Measurements from ENCODE around the gene PDCD1.

Gene PDCD1

DNA sequence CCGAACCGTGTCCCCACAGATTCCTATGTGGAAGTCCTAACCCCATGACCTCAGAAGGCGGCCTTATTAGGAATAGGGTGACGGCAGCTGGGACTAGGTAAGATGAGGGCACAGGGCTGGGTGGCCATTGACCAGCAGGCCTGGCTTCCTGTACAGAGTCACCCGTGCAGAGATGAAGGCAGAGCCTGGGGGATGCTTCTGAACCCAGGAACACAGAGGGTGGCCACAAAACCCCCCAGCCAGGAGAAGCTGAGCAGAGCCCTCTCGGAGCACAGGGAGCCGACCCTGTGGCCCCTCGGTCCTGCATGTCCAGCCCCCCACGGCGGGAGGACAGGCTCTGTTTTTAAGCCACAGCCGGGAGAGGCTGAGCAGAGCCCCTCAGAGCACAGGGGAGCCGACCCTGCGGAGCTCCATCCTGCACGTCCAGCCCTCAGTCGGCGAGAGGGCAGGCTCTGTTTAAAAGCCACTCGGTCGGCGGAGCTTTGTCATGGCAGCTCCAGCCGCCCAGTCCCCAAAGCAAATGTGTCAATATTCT, 2.7 kb downstream of the PDCD1 start:
- no peak for TF ChIP-seq EZH2phosphoT487 (IDR thresholded peaks at IDR 0.05; ENCODE audit: borderline replicate concordance)
- TF ChIP-seq, protein P1, sequence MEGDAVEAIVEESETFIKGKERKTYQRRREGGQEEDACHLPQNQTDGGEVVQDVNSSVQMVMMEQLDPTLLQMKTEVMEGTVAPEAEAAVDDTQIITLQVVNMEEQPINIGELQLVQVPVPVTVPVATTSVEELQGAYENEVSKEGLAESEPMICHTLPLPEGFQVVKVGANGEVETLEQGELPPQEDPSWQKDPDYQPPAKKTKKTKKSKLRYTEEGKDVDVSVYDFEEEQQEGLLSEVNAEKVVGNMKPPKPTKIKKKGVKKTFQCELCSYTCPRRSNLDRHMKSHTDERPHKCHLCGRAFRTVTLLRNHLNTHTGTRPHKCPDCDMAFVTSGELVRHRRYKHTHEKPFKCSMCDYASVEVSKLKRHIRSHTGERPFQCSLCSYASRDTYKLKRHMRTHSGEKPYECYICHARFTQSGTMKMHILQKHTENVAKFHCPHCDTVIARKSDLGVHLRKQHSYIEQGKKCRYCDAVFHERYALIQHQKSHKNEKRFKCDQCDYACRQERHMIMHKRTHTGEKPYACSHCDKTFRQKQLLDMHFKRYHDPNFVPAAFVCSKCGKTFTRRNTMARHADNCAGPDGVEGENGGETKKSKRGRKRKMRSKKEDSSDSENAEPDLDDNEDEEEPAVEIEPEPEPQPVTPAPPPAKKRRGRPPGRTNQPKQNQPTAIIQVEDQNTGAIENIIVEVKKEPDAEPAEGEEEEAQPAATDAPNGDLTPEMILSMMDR (conservative IDR thresholded peaks at IDR 0.05; ENCODE audit: low read length): no peak
- Histone ChIP-seq H3K27me3 (ENCODE audit: insufficient read depth, low read length, poor library complexity, severe bottlenecking) (no peaks in the 10 kb centered on the region), H3K4me1 (ENCODE audit: insufficient read depth, low read length, poor library complexity, severe bottlenecking) (peaks cover 18% of the 10 kb centered on the region), H3K79me2 (ENCODE audit: insufficient read depth, low read length) (no peaks in the 10 kb centered on the region), H3K36me3 (ENCODE audit: insufficient read depth, low read length) (no peaks in the 10 kb centered on the region), H3F3A (ENCODE audit: low read depth) (no peaks in the 10 kb centered on the region), H3K9me3 (ENCODE audit: insufficient read depth, low read depth, low read length) (no peaks in the 10 kb centered on the region), H4K20me1 (ENCODE audit: insufficient read depth, low read length, poor library complexity, severe bottlenecking) (no peaks in the 10 kb centered on the region), H3K4me3 (ENCODE audit: low read length, poor library complexity, severe bottlenecking) (no peak overlapping the region), H2AFZ (ENCODE audit: low read length) (no peak overlapping the region), H3K9ac (ENCODE audit: low read depth, low read length, poor library complexity, severe bottlenecking) (no peak overlapping the region), H3K4me2 (ENCODE audit: low read depth, low read length, poor library complexity, severe bottlenecking) (no peak overlapping the region), H3K9me2 (replicated peaks; ENCODE audit: low read depth, low read length) (no peaks in the 10 kb centered on the region)

DNA sequence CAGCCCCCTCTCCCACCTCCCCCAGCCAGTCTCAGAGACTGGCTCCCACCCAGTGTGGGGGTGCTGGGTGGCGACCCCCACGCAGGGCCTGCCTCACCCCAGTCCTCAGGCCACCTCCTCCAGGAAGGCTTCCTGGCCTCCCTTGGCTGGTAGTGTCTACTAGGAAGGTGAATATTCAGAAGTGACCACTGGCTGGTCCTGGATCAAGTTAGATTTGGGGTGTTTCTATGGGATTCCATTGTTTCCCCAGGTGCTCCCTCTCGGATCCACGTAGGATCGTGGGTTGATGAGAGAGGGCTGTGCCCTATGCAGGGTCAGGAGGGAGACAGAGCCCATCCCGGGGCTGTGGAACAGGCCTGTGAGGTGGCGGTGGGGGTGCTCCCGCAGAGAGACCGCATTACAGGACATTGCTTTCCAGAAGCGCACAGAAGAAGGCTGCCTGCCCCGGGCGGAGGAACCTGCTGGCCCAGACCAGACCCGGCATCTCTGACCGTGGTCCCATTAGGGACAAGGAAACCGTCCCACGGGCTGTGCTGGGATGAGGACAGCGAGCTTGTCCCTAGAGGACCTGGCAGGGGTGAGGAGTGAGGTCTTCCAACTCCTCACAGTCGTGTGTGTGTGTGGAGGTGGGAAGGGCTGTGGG, 3.3 kb downstream of the PDCD1 start:
- Histone ChIP-seq H3K4me2 (ENCODE audit: low read depth, low read length, poor library complexity, severe bottlenecking) (no peak overlapping the region), H3K9ac (ENCODE audit: low read depth, low read length, poor library complexity, severe bottlenecking) (no peak overlapping the region), H3K79me2 (ENCODE audit: insufficient read depth, low read length) (no peaks in the 10 kb centered on the region), H2AFZ (ENCODE audit: low read length) (no peak overlapping the region), H3K4me1 (ENCODE audit: insufficient read depth, low read length, poor library complexity, severe bottlenecking) (peaks cover 18% of the 10 kb centered on the region), H3K4me3 (ENCODE audit: low read length, poor library complexity, severe bottlenecking) (no peak overlapping the region), H3K27me3 (ENCODE audit: insufficient read depth, low read length, poor library complexity, severe bottlenecking) (no peaks in the 10 kb centered on the region), H3K9me3 (ENCODE audit: insufficient read depth, low read depth, low read length) (no peaks in the 10 kb centered on the region), H3F3A (ENCODE audit: low read depth) (no peaks in the 10 kb centered on the region), H4K20me1 (ENCODE audit: insufficient read depth, low read length, poor library complexity, severe bottlenecking) (no peaks in the 10 kb centered on the region), H3K36me3 (ENCODE audit: insufficient read depth, low read length) (no peaks in the 10 kb centered on the region), H3K9me2 (replicated peaks; ENCODE audit: low read depth, low read length) (no peaks in the 10 kb centered on the region)
- TF ChIP-seq EZH2phosphoT487 (IDR thresholded peaks at IDR 0.05; ENCODE audit: borderline replicate concordance): no peak
- TF ChIP-seq, protein P1 (conservative IDR thresholded peaks at IDR 0.05; ENCODE audit: low read length): no peak

DNA sequence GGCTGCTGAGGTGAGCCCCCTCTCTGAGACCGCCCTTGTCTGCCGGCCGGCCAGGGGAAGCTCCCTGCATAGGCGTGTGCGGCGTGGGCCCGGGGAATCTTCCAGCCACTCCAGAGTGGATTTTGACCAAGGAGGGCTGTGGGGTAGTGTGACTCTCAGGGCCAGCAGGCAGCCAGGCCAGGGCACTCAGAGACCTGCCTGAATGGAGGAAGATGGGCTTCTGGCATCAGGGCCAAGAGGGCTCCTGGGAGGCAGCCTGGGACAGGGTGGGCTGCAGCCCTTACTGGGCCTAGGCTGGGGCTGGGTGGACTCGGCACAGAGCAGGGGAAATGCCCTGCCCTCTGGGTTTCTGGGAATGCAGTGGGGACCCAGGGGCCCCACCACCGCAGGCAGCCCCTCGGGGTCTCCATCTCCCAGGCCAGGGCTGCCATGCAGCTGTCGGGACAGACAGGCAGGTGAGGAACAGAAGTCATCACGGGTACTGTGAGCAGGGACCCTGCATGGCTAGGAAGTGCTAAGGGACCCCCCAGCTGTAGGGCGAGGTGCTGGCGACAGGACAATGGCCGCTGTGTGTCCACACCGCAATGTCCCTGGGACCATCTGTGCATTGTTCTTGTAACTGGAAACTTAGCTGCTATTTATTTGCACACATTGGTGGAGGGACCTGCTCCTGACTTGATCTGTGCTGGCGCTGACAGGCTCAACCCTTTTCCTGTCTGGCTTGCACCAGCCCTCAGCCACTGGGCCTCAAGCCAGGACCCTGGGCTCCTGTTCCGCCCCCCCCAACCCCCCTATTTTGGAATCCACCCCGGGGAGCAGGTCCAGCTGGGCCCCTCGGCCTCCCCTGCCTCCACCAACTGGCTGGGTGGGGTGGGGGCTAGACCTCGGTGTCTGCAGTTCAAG, 4.1 kb downstream of the PDCD1 start:
- H3K9me2 ChIP-seq (replicated peaks; ENCODE audit: low read depth, low read length): no peaks in the 10 kb centered on the region
- no peaks in the 10 kb centered on the region for H4K20me1 ChIP-seq (ENCODE audit: insufficient read depth, low read length, poor library complexity, severe bottlenecking)
- H3K79me2 ChIP-seq (ENCODE audit: insufficient read depth, low read length): no peaks in the 10 kb centered on the region
- H3K4me2 ChIP-seq (ENCODE audit: low read depth, low read length, poor library complexity, severe bottlenecking): no peak overlapping the region
- H3K36me3 ChIP-seq (ENCODE audit: insufficient read depth, low read length): no peaks in the 10 kb centered on the region
- H3K4me3 ChIP-seq (ENCODE audit: low read length, poor library complexity, severe bottlenecking): no peak overlapping the region
- no peak overlapping the region for H2AFZ ChIP-seq (ENCODE audit: low read length)
- no peaks in the 10 kb centered on the region for H3F3A ChIP-seq (ENCODE audit: low read depth)
- peaks cover 12% of the 10 kb centered on the region for H3K4me1 ChIP-seq (ENCODE audit: insufficient read depth, low read length, poor library complexity, severe bottlenecking)
- no peaks in the 10 kb centered on the region for H3K27me3 ChIP-seq (ENCODE audit: insufficient read depth, low read length, poor library complexity, severe bottlenecking)
- TF ChIP-seq, protein P1 (conservative IDR thresholded peaks at IDR 0.05; ENCODE audit: low read length): no peak
- TF ChIP-seq EZH2phosphoT487 (IDR thresholded peaks at IDR 0.05; ENCODE audit: borderline replicate concordance): no peak
- no peak overlapping the region for H3K9ac ChIP-seq (ENCODE audit: low read depth, low read length, poor library complexity, severe bottlenecking)
- H3K9me3 ChIP-seq (ENCODE audit: insufficient read depth, low read depth, low read length): no peaks in the 10 kb centered on the region

Measured in Loucy (cell line).